Central memory CD8-positive, alpha-beta T cell (primary cell): ENCODE measurements around the gene NPIPA1.
"Not testable (repeated sequence)": the region's sequence is repeated elsewhere in the genome, so short reads cannot be mapped to it uniquely, and the experiment has no call there.

ENCODE experiments used
- ATAC-seq: fragments of 150-1000 bp; cut with Tn5 transposase; replicated peaks from 2 replicates; pipeline ENCODE4 v1.10.0; 2022; ENCODE audit warnings: mild to moderate bottlenecking, moderate FRiP score, moderate number of reproducible peaks; ENCODE audit not compliant: poor library complexity, severe bottlenecking; ENCODE audit errors: extremely low read depth
- DNase-seq, 2 donors: peaks; one replicate each; pipeline ENCODE4 v3.0.0; 2021; ENCODE audit warnings: low spot score in 2 of 2
- H3K27ac Mint-ChIP-seq: one replicate; pipeline ENCODE4 v1.8.0; 2022; ENCODE audit warnings: low read depth, mild to moderate bottlenecking, moderate library complexity, mixed read lengths
- H3K27me3 Mint-ChIP-seq: one replicate; pipeline ENCODE4 v1.8.0; 2022; ENCODE audit warnings: mixed read lengths
- H3K36me3 Mint-ChIP-seq: one replicate; pipeline ENCODE4 v1.8.0; 2022; ENCODE audit warnings: mild to moderate bottlenecking, moderate library complexity, mixed read lengths; ENCODE audit not compliant: insufficient read depth
- H3K4me1 Mint-ChIP-seq: one replicate; pipeline ENCODE4 v1.8.0; 2022; ENCODE audit warnings: mixed read lengths
- H3K4me3 Mint-ChIP-seq: one replicate; pipeline ENCODE4 v1.8.0; 2022; ENCODE audit warnings: mild to moderate bottlenecking, moderate library complexity, mixed read lengths
- H3K9me3 Mint-ChIP-seq: one replicate; pipeline ENCODE4 v1.8.0; 2022; ENCODE audit warnings: mixed read lengths

NPIPA1 gene

GRCh38 chr16:14993277-14994151 is 56.3 kb downstream of the NPIPA1 start:
- not testable (repeated sequence) for H3K9me3 Mint-ChIP-seq, H3K27me3 Mint-ChIP-seq, ATAC-seq, H3K27ac Mint-ChIP-seq, DNase-seq, H3K4me3 Mint-ChIP-seq
- Mint-ChIP-seq H3K4me1 (peaks cover 46% of the 10 kb centered on the region), H3K36me3 (peaks cover 21% of the 10 kb centered on the region)

GRCh38 chr16:14996702-14997101 is 59.5 kb downstream of the NPIPA1 start:
- H3K36me3 Mint-ChIP-seq = peaks cover 26% of the 10 kb centered on the region
- not testable (repeated sequence) for H3K9me3 Mint-ChIP-seq, DNase-seq, H3K27ac Mint-ChIP-seq, H3K27me3 Mint-ChIP-seq, ATAC-seq, H3K4me3 Mint-ChIP-seq
- H3K4me1 Mint-ChIP-seq = peaks cover 37% of the 10 kb centered on the region

- ATAC-seq, H3K9me3 Mint-ChIP-seq, DNase-seq, H3K27me3 Mint-ChIP-seq, H3K27ac Mint-ChIP-seq, H3K4me3 Mint-ChIP-seq: not testable (repeated sequence)
- Mint-ChIP-seq H3K36me3 (peaks cover 26% of the 10 kb centered on the region), H3K4me1 (peaks cover 24% of the 10 kb centered on the region)
Observed at GRCh38 chr16:14998300-14998699, 61.1 kb downstream of the NPIPA1 start.

- Mint-ChIP-seq H3K36me3 (peaks cover 35% of the 10 kb centered on the region), H3K4me1 (peaks cover 11% of the 10 kb centered on the region)
- not testable (repeated sequence) for H3K27me3 Mint-ChIP-seq, ATAC-seq, H3K9me3 Mint-ChIP-seq, DNase-seq, H3K4me3 Mint-ChIP-seq, H3K27ac Mint-ChIP-seq
Observed at GRCh38 chr16:14999845-15000244, 62.6 kb downstream of the NPIPA1 start.
